ENCODE results near the gene CHTF18.

Gene CHTF18

DNA sequence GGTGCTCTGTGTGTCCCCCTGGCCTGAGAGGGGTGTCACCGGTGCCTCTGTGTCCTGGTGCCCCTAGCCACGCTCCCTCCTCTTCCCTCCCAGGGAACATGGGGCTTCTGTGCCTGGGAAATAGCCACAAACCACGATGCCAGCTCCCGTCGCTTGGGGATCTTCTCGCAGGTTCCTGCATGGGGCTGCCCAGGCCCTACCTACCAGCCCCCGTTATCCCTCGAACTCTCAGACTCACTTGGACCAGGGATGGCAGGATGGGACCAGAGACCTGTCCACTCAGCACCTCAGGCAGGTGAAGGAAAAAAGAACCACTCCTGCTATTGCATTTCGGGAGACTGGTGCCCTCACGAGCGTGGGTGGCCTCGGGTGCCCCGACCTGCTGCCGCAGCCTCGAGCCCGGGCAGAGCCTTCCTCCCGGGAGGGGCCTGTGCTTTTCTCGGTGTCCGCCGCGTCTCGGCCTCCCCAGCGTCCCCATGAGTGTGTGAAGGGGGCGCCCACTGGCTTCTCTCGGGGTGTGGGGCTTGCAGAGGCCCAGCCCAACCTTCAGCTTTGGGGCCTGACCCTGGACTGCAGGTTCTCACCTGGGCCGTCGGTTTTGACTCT is 53.1 kb downstream of the CHTF18 start:
- no peaks in the 10 kb centered on the region for H3K4me1 ChIP-seq (ENCODE audit: control insufficient read depth in 5 of 5, insufficient read depth in 5 of 5, low read length in 5 of 5)
- H3K9me3 ChIP-seq (ENCODE audit: control insufficient read depth in 5 of 5, low read length in 5 of 5), result peaks cover 0 to 12% (median 6%) of the 10 kb centered on the region in 5 donors
- peaks cover 27 to 34% (median 31%) of the 10 kb centered on the region in 5 donors for H3K27me3 ChIP-seq (ENCODE audit: control insufficient read depth in 5 of 5, insufficient read depth in 4 of 5, low read length in 5 of 5)
- H3K9ac ChIP-seq (ENCODE audit: low read length in 5 of 5), result no peak overlapping the region
- no peaks in the 10 kb centered on the region for H3K36me3 ChIP-seq (ENCODE audit: control insufficient read depth in 5 of 5, insufficient read depth in 5 of 5, low read length in 5 of 5)
- no peak overlapping the region for H3K4me3 ChIP-seq (ENCODE audit: low read depth in 1 of 5, low read length in 5 of 5)
- no peak overlapping the region for H3K27ac ChIP-seq (ENCODE audit: low read depth, low read length)

GRCh38 chr16:842061-842476 is 53.6 kb downstream of the CHTF18 start:
- no peak overlapping the region for H3K27ac ChIP-seq (ENCODE audit: low read depth, low read length)
- peaks cover 27 to 34% (median 31%) of the 10 kb centered on the region in 5 donors for H3K27me3 ChIP-seq (ENCODE audit: control insufficient read depth in 5 of 5, insufficient read depth in 4 of 5, low read length in 5 of 5)
- H3K36me3 ChIP-seq (ENCODE audit: control insufficient read depth in 5 of 5, insufficient read depth in 5 of 5, low read length in 5 of 5), result no peaks in the 10 kb centered on the region
- H3K4me3 ChIP-seq (ENCODE audit: low read depth in 1 of 5, low read length in 5 of 5), result no peak overlapping the region
- H3K9me3 ChIP-seq (ENCODE audit: control insufficient read depth in 5 of 5, low read length in 5 of 5), result peaks cover 0 to 7% (median under 1%) of the 10 kb centered on the region in 5 donors
- H3K4me1 ChIP-seq (ENCODE audit: control insufficient read depth in 5 of 5, insufficient read depth in 5 of 5, low read length in 5 of 5), result no peaks in the 10 kb centered on the region
- no peak overlapping the region for H3K9ac ChIP-seq (ENCODE audit: low read length in 5 of 5)

- H3K27me3 ChIP-seq (ENCODE audit: control insufficient read depth in 5 of 5, insufficient read depth in 4 of 5, low read length in 5 of 5), result peaks cover 27 to 34% (median 31%) of the 10 kb centered on the region in 5 donors
- no peak overlapping the region for H3K4me3 ChIP-seq (ENCODE audit: low read depth in 1 of 5, low read length in 5 of 5)
- H3K27ac ChIP-seq (ENCODE audit: low read depth, low read length), result no peak overlapping the region
- H3K9me3 ChIP-seq (ENCODE audit: control insufficient read depth in 5 of 5, low read length in 5 of 5), result peaks cover 0 to 2% (median 0%) of the 10 kb centered on the region in 5 donors
- H3K9ac ChIP-seq (ENCODE audit: low read length in 5 of 5), result no peak overlapping the region
- no peaks in the 10 kb centered on the region for H3K36me3 ChIP-seq (ENCODE audit: control insufficient read depth in 5 of 5, insufficient read depth in 5 of 5, low read length in 5 of 5)
- no peaks in the 10 kb centered on the region for H3K4me1 ChIP-seq (ENCODE audit: control insufficient read depth in 5 of 5, insufficient read depth in 5 of 5, low read length in 5 of 5)
Observed at GRCh38 chr16:842711-843560, 54.5 kb downstream of the CHTF18 start.

DNA sequence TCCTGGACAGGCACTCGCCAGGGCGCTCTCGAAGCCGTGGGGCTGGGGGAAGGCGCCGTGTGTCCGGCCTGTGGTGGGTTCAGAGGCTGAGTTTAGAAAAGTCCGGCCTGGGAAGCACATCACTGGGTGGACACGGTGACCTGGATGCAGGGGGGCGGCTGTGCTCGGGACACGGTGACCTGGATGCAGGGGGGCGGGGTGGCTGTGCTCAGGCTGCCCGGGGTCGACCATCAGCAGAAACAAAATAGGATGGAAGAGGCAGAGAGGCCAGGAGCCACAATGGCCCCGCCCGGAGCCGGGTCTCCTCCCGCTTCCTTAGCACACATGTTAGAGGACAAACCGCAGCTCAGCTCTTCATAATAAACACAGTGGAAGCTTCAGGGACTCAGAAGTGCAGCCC is 55.4 kb downstream of the CHTF18 start:
- Histone ChIP-seq H3K27ac (ENCODE audit: low read depth, low read length) (no peak overlapping the region), H3K36me3 (ENCODE audit: control insufficient read depth in 5 of 5, insufficient read depth in 5 of 5, low read length in 5 of 5) (no peaks in the 10 kb centered on the region), H3K4me1 (ENCODE audit: control insufficient read depth in 5 of 5, insufficient read depth in 5 of 5, low read length in 5 of 5) (no peaks in the 10 kb centered on the region), H3K4me3 (ENCODE audit: low read depth in 1 of 5, low read length in 5 of 5) (no peak overlapping the region), H3K9me3 (ENCODE audit: control insufficient read depth in 5 of 5, low read length in 5 of 5) (no peaks in the 10 kb centered on the region), H3K9ac (ENCODE audit: low read length in 5 of 5) (no peak overlapping the region), H3K27me3 (ENCODE audit: control insufficient read depth in 5 of 5, insufficient read depth in 4 of 5, low read length in 5 of 5) (peaks cover 27 to 33% (median 29%) of the 10 kb centered on the region in 5 donors)

GRCh38 chr16:844638-845350 is 56.4 kb downstream of the CHTF18 start:
- Histone ChIP-seq H3K36me3 (ENCODE audit: control insufficient read depth in 5 of 5, insufficient read depth in 5 of 5, low read length in 5 of 5) (no peaks in the 10 kb centered on the region), H3K4me1 (ENCODE audit: control insufficient read depth in 5 of 5, insufficient read depth in 5 of 5, low read length in 5 of 5) (peaks cover 0 to 1% (median 0%) of the 10 kb centered on the region in 5 donors), H3K9me3 (ENCODE audit: control insufficient read depth in 5 of 5, low read length in 5 of 5) (no peaks in the 10 kb centered on the region), H3K27ac (ENCODE audit: low read depth, low read length) (no peak overlapping the region), H3K27me3 (ENCODE audit: control insufficient read depth in 5 of 5, insufficient read depth in 4 of 5, low read length in 5 of 5) (peaks cover 21 to 26% (median 26%) of the 10 kb centered on the region in 5 donors), H3K9ac (ENCODE audit: low read length in 5 of 5) (no peak overlapping the region), H3K4me3 (ENCODE audit: low read depth in 1 of 5, low read length in 5 of 5) (no peak overlapping the region)

DNA sequence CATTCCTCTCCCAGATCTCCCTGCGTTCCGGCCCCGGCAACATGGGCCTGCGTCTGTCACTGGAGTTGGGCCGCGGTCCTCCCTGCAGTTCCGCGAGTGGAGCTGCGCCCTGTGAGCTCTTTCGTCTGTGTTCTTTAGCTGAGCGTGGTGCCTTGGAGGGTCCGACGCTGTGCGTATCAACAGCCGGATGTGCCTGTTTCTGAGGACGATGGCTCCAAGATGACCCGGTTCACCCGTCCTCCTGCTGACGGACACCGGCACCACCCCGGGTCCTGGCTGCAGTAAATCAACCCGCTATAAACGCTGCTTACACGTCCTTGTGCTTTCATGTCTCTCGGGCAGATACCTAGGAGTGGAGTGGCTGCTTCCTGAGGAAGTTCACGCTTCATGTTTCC is 56.9 kb downstream of the CHTF18 start:
- H3K36me3 ChIP-seq (ENCODE audit: control insufficient read depth in 5 of 5, insufficient read depth in 5 of 5, low read length in 5 of 5), result no peaks in the 10 kb centered on the region
- H3K4me3 ChIP-seq (ENCODE audit: low read depth in 1 of 5, low read length in 5 of 5), result no peak overlapping the region
- no peak overlapping the region for H3K27ac ChIP-seq (ENCODE audit: low read depth, low read length)
- peaks cover 0 to 6% (median 0%) of the 10 kb centered on the region in 5 donors for H3K4me1 ChIP-seq (ENCODE audit: control insufficient read depth in 5 of 5, insufficient read depth in 5 of 5, low read length in 5 of 5)
- peaks cover 19 to 25% (median 23%) of the 10 kb centered on the region in 5 donors for H3K27me3 ChIP-seq (ENCODE audit: control insufficient read depth in 5 of 5, insufficient read depth in 4 of 5, low read length in 5 of 5)
- H3K9ac ChIP-seq (ENCODE audit: low read length in 5 of 5), result no peak overlapping the region
- peaks cover 0 to 3% (median 0%) of the 10 kb centered on the region in 5 donors for H3K9me3 ChIP-seq (ENCODE audit: control insufficient read depth in 5 of 5, low read length in 5 of 5)

GRCh38 chr16:847151-847550 is 58.7 kb downstream of the CHTF18 start:
- Histone ChIP-seq H3K4me3 (ENCODE audit: low read depth in 1 of 5, low read length in 5 of 5) (no peak overlapping the region), H3K36me3 (ENCODE audit: control insufficient read depth in 5 of 5, insufficient read depth in 5 of 5, low read length in 5 of 5) (no peaks in the 10 kb centered on the region), H3K9ac (ENCODE audit: low read length in 5 of 5) (no peak overlapping the region), H3K9me3 (ENCODE audit: control insufficient read depth in 5 of 5, low read length in 5 of 5) (peaks cover 0 to 8% (median 0%) of the 10 kb centered on the region in 5 donors), H3K27ac (ENCODE audit: low read depth, low read length) (no peak overlapping the region), H3K27me3 (ENCODE audit: control insufficient read depth in 5 of 5, insufficient read depth in 4 of 5, low read length in 5 of 5) (peaks cover 8 to 18% (median 9%) of the 10 kb centered on the region in 5 donors), H3K4me1 (ENCODE audit: control insufficient read depth in 5 of 5, insufficient read depth in 5 of 5, low read length in 5 of 5) (peaks cover 0 to 12% (median 0%) of the 10 kb centered on the region in 5 donors)
